Stimulated activated naive CD8-positive, alpha-beta T cell treated with anti-CD3 and anti-CD28 coated beads, Interleukin-15, amount 100 ng/mL, for 72 hours (primary cell): ENCODE measurements around the gene FLRT2.

ENCODE experiments used
- ATAC-seq: fragments of 150-1000 bp; cut with Tn5 transposase; 2 replicates; pipeline ENCODE4 v1.10.0; 2021; ENCODE audit warnings: mild to moderate bottlenecking, moderate library complexity
- DNase-seq, 2 donors: peaks; one replicate each; pipeline ENCODE4 v3.0.0; 2021 to 2022
- H3K27ac Mint-ChIP-seq, 2 donors: one replicate each; pipeline ENCODE4 v1.8.0; 2022; ENCODE audit warnings: mild to moderate bottlenecking in 2 of 2, mixed read lengths in 2 of 2, moderate library complexity in 2 of 2
- H3K27me3 Mint-ChIP-seq: one replicate; pipeline ENCODE4 v1.8.0; 2022; ENCODE audit warnings: mixed read lengths
- H3K4me1 Mint-ChIP-seq: one replicate; pipeline ENCODE4 v1.8.0; 2022; ENCODE audit warnings: mild to moderate bottlenecking, mixed read lengths
- H3K4me3 Mint-ChIP-seq, 2 donors: one replicate each; pipeline ENCODE4 v1.8.0; 2022; ENCODE audit warnings: mild to moderate bottlenecking in 2 of 2, mixed read lengths in 2 of 2, moderate library complexity in 1 of 2
- H3K9me3 Mint-ChIP-seq, 2 donors: one replicate each; pipeline ENCODE4 v1.8.0; 2022; ENCODE audit warnings: mixed read lengths in 2 of 2

Gene FLRT2, protein sequence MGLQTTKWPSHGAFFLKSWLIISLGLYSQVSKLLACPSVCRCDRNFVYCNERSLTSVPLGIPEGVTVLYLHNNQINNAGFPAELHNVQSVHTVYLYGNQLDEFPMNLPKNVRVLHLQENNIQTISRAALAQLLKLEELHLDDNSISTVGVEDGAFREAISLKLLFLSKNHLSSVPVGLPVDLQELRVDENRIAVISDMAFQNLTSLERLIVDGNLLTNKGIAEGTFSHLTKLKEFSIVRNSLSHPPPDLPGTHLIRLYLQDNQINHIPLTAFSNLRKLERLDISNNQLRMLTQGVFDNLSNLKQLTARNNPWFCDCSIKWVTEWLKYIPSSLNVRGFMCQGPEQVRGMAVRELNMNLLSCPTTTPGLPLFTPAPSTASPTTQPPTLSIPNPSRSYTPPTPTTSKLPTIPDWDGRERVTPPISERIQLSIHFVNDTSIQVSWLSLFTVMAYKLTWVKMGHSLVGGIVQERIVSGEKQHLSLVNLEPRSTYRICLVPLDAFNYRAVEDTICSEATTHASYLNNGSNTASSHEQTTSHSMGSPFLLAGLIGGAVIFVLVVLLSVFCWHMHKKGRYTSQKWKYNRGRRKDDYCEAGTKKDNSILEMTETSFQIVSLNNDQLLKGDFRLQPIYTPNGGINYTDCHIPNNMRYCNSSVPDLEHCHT

GRCh38 chr14:85529803-85530574 is at the start of gene FLRT2:
Gene FLRT2, plus strand, starts transcription at chr14:85530144. Its CDS starts 91,371 bp downstream, at chr14:85621515.
- peaks cover 29% of the 10 kb centered on the region for H3K4me1 Mint-ChIP-seq
- peaks cover 87% of the 10 kb centered on the region for H3K27me3 Mint-ChIP-seq
- ATAC-seq (no peak), DNase-seq (no peak)
- H3K9me3 Mint-ChIP-seq = peaks cover 0 to 8% of the 10 kb centered on the region in 2 donors
- H3K27ac Mint-ChIP-seq = no peak within 1 kb of the TSS
- peak within 1 kb of the TSS in 1 of 2 donors; percentile 24 for H3K4me3 Mint-ChIP-seq

- Mint-ChIP-seq H3K4me3 (no peak overlapping the region), H3K4me1 (no peaks in the 10 kb centered on the region)
- no peak for ATAC-seq
Measured at GRCh38 chr14:85481471-85481870, 48.5 kb upstream of the FLRT2 start.

GRCh38 chr14:85482552-85482951 is 47.4 kb upstream of the FLRT2 start:
- DNase-seq = no peak
- H3K9me3 Mint-ChIP-seq = peaks cover 0 to 5% of the 10 kb centered on the region in 2 donors
- H3K4me3 Mint-ChIP-seq = no peak overlapping the region
- no peaks in the 10 kb centered on the region for H3K4me1 Mint-ChIP-seq
- no peaks in the 10 kb centered on the region for H3K27me3 Mint-ChIP-seq
- H3K27ac Mint-ChIP-seq = no peak overlapping the region
- ATAC-seq = no peak

More at GRCh38 chr14:85481471-85481870, 48.5 kb upstream of the FLRT2 start:
- Mint-ChIP-seq H3K27me3 (no peaks in the 10 kb centered on the region), H3K9me3 (peaks cover 0 to 5% of the 10 kb centered on the region in 2 donors), H3K27ac (no peak overlapping the region)
- DNase-seq = no peak

DNA sequence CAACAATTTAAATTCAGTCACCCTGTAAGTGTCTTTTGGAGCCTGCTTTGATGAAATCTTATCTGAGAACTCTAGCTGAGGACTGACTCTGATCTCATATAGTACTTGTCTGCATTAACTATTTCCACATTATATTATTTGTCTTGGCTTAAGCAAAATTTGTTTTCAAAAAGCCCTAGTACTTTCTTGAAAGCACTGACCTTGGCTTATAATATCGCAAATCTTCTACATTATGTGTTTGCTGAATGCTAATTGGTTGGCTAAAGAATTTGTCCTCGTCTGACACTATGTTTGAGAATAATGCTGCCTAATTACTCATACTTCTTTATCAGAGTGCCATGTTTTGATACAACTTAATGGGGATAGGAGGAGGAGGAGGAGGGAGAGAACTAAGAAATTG is 46.9 kb upstream of the FLRT2 start:
- H3K4me3 Mint-ChIP-seq = no peak overlapping the region
- H3K27me3 Mint-ChIP-seq = no peaks in the 10 kb centered on the region
- H3K9me3 Mint-ChIP-seq = peaks cover 0 to 5% of the 10 kb centered on the region in 2 donors
- ATAC-seq (no peak), DNase-seq (no peak)
- no peaks in the 10 kb centered on the region for H3K4me1 Mint-ChIP-seq
- H3K27ac Mint-ChIP-seq = no peak overlapping the region

DNA sequence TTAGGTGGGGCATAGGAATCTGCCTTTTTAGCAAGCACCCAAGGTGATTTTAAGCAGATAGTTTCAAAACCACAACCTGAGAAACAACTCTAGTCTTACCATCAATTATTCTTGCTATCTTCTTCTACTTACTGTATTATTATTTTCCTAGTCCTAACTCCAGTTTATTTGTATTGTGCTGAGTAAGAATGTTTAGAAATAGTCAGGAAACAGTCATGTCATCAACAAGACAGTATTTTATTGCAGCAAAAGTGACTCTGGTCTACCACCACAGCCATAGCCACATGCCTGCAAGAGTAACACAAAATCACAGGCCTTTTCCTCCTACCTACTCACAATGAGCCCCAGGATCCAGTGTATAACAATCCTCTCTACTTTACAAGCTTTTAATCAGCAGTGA is 46.3 kb upstream of the FLRT2 start:
- Mint-ChIP-seq H3K9me3 (peaks cover 0 to 5% of the 10 kb centered on the region in 2 donors), H3K4me1 (no peaks in the 10 kb centered on the region), H3K4me3 (no peak overlapping the region), H3K27ac (no peak overlapping the region), H3K27me3 (no peaks in the 10 kb centered on the region)
- no peak for ATAC-seq
- DNase-seq = no peak

- peaks cover 16 to 25% of the 10 kb centered on the region in 2 donors for H3K9me3 Mint-ChIP-seq
- ATAC-seq = no peak
Measured at GRCh38 chr14:85487215-85487614, 42.7 kb upstream of the FLRT2 start.

GRCh38 chr14:85501751-85502150 is 28.2 kb upstream of the FLRT2 start:
- no peak overlapping the region for H3K4me3 Mint-ChIP-seq
- DNase-seq (no peak), ATAC-seq (no peak)
- peaks cover 0 to 6% of the 10 kb centered on the region in 2 donors for H3K9me3 Mint-ChIP-seq
- no peaks in the 10 kb centered on the region for H3K4me1 Mint-ChIP-seq
- H3K27ac Mint-ChIP-seq = peak overlapping the region in 1 of 2 donors; percentile 82
- no peaks in the 10 kb centered on the region for H3K27me3 Mint-ChIP-seq

More at GRCh38 chr14:85487215-85487614, 42.7 kb upstream of the FLRT2 start:
- Mint-ChIP-seq H3K27me3 (no peaks in the 10 kb centered on the region), H3K4me1 (no peaks in the 10 kb centered on the region), H3K4me3 (no peak overlapping the region), H3K27ac (no peak overlapping the region)
- no peak for DNase-seq

- no peak overlapping the region for H3K4me3 Mint-ChIP-seq
- ATAC-seq (no peak), DNase-seq (no peak)
- H3K27me3 Mint-ChIP-seq = no peaks in the 10 kb centered on the region
- H3K9me3 Mint-ChIP-seq = peaks cover 4 to 7% of the 10 kb centered on the region in 2 donors
- H3K4me1 Mint-ChIP-seq = no peaks in the 10 kb centered on the region
- H3K27ac Mint-ChIP-seq = no peak overlapping the region
Measured at GRCh38 chr14:85508863-85509262, 21.1 kb upstream of the FLRT2 start.

GRCh38 chr14:85512451-85512850 is 17.5 kb upstream of the FLRT2 start:
- ATAC-seq (no peak), DNase-seq (no peak)
- H3K27me3 Mint-ChIP-seq = no peaks in the 10 kb centered on the region
- H3K4me3 Mint-ChIP-seq = no peak overlapping the region
- H3K9me3 Mint-ChIP-seq = peaks cover 4 to 7% of the 10 kb centered on the region in 2 donors
- H3K27ac Mint-ChIP-seq = no peak overlapping the region
- H3K4me1 Mint-ChIP-seq = no peaks in the 10 kb centered on the region

- Mint-ChIP-seq H3K27me3 (no peaks in the 10 kb centered on the region), H3K4me1 (no peaks in the 10 kb centered on the region), H3K9me3 (peaks cover 4 to 7% of the 10 kb centered on the region in 2 donors), H3K4me3 (no peak overlapping the region), H3K27ac (no peak overlapping the region)
- no peak for DNase-seq
- no peak for ATAC-seq
Measured at GRCh38 chr14:85514487-85514886, 15.5 kb upstream of the FLRT2 start.

- Mint-ChIP-seq H3K4me1 (no peaks in the 10 kb centered on the region), H3K27me3 (no peaks in the 10 kb centered on the region), H3K9me3 (peaks cover 2 to 7% of the 10 kb centered on the region in 2 donors), H3K27ac (no peak overlapping the region), H3K4me3 (no peak overlapping the region)
- ATAC-seq (no peak), DNase-seq (no peak)
Measured at GRCh38 chr14:85516239-85517113, 13.5 kb upstream of the FLRT2 start.

DNA sequence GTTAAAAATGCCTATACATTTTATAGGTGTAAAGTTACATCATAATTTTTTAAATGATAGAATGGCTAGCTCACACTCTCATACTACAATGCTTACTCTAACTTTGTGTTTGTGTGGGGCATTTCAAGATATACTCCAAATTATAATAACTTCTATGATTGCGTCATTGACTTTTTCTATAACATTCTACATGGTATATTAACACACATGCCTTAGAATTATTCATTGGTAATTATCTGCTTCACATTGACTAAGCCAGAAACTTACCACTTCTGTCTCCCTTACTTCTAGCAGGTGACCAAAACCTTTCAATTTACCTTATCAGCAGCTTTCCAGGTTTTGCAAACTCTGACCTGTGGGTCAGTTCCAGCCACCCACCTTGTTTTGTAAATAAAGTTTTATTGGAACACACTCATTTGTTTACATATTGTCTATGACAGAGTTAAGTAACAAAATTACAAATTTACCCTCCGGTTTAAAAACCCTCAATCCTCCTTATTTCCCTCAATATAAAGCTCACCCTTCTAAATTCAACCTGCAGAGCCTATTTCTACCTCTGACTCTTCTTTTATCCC is 12.7 kb upstream of the FLRT2 start:
- Mint-ChIP-seq H3K9me3 (peaks cover 0 to 7% of the 10 kb centered on the region in 2 donors), H3K4me3 (no peak overlapping the region), H3K4me1 (no peaks in the 10 kb centered on the region), H3K27ac (no peak overlapping the region), H3K27me3 (no peaks in the 10 kb centered on the region)
- ATAC-seq (no peak), DNase-seq (no peak)

DNA sequence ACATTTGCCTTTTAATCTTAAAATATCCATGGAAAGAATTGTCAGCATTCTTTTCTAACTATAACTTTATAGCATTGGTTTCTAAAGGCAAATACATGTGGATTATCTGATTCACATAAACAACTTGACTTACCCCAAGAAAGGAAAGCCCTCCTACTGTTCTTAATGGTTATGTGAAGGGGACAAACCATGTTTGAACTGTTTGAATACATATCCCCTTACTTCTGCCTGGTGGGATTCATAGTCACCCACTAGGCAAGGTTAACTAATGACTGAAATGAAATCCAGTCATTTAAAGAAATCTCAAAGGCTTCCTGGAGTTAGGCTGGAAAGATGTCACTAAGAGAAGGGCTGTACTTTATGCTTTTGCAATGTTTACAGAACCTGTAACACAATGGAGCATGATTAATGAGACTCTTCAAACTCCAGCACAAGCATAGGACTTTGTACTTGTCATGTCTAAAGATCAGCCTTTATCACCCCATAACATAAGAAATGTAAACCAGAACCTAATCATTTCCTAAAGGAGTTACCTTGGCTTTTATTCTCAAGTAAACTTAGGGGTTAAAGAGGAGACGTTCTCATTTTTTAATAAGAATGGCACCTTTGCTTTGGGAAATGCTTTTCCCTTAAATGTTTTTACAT is 10.2 kb upstream of the FLRT2 start:
- no peak for DNase-seq
- H3K9me3 Mint-ChIP-seq = no peaks in the 10 kb centered on the region
- no peaks in the 10 kb centered on the region for H3K27me3 Mint-ChIP-seq
- no peak for ATAC-seq
- H3K27ac Mint-ChIP-seq = no peak overlapping the region
- no peaks in the 10 kb centered on the region for H3K4me1 Mint-ChIP-seq
- no peak overlapping the region for H3K4me3 Mint-ChIP-seq

GRCh38 chr14:85520581-85520980 is 9.4 kb upstream of the FLRT2 start:
- Mint-ChIP-seq H3K27ac (no peak overlapping the region), H3K4me1 (no peaks in the 10 kb centered on the region), H3K4me3 (no peak overlapping the region), H3K27me3 (no peaks in the 10 kb centered on the region), H3K9me3 (no peaks in the 10 kb centered on the region)
- DNase-seq (no peak), ATAC-seq (no peak)
